HG03135 (cell line): ENCODE data around the gene ADGRB3.
"Not testable (repeated sequence)": the region's sequence is repeated elsewhere in the genome, so short reads cannot be mapped to it uniquely, and the experiment has no call there.

Source experiments
- ATAC-seq: cut with Tn5 transposase; IDR thresholded peaks from one replicate; pipeline ENCODE4 v1.9.1; 2021; ENCODE audit warnings: mild to moderate bottlenecking, moderate library complexity; ENCODE audit not compliant: unreplicated experiment

Gene ADGRB3

DNA sequence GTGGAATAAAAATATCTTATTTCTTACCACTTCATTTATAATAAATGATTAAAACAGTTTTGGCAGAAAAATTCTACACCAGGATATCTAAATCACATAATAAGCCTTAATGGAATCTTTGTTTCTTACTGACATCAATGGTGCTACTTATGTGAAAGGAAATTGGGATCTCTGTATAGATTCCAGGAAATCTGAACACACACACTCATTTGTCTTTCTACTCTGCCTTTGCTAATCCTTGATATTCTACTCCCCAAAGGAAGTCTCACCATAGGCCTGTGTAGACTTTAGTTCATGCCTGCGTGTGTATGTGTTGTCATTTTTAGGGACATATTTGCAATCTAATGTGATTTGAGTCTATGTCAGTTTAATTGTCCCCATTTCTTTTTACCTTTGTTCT is 7.9 kb downstream of the ADGRB3 start:
- ATAC-seq: no peak

GRCh38 chr6:68649669-68650068 is 14.6 kb downstream of the ADGRB3 start:
- ATAC-seq: no peak

DNA sequence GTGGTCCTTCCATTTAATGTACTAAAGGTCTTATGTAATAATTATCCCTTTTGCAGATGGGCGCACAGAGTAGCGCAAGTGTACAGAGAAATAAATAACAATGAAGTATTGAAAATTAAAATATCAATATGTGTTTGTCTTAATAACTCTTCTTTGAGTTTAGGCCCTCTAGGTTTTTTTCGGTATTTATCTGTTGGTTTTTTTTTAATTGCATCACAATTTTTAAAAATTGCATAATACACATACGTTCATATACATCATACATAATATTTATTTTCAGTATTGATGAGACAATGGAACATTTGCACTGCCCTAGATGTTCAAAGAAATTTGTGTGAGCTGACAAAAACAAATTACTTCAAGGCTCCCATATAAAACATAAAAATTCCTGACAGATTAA is 15.1 kb downstream of the ADGRB3 start:
- ATAC-seq: no peak

DNA sequence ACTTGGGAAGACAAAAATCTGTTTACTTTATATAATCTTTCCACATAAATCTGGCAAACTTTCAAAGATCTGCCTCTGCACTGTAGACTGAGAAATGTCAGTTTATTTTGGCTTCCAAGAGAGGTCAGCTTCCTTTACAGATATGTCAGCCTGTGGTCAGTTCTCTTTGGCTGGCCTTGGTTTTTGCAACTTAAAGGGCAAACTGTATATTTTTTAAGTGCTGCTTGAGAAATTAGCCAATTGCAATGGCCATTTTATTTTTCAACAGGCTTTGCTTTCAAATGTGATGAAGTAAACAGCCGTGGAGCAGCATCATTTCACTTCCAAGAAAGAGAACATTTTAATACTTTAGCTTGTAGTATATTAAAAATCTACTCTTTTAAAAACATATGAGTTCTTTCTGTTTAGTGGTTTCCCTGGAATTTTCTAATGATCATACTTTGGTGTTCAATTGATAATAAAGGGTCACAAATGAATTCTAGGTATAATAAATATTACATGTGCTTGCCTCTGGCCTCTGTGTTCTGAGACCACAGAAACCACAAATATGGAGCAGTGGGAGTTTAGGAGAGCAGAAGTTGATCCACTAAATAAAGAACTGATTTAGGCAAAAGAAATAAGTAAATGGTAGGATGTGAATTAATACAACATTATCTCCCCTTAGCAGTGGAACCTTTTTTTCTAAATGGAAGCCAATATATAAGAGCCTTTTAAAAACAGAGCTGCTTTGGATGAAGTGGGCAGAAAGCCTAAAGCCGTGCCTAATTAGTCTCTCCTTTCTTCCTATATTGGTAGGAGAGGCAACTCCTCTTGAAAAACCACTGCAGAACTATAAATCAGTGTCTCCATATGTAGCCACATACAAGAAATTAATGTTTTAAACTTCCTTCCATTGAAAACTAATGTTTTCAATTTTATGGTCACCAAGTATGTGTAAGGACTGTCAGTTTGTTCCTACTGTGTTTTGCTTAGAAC is 16.2 kb downstream of the ADGRB3 start:
- no peak for ATAC-seq

DNA sequence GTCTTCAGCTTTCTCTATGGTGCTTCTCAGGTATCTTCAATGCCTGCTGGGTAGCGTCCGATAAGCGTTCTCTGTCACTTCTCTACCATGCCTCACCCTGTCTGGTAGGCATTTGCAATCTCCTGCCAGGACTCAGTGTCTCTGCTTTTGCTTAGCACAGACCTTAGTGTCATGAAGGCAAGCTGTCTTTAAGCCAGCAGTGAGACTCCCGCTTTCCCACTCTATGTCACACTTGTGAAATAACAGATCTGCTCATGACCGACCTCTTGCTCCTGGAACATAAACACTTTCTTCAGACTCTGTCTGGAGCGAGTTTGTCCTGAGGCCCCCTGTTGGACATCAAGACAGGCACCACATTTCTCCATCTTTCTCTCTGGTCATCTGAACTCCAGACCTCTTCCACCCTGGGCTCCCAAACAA is 17.0 kb downstream of the ADGRB3 start:
- no peak for ATAC-seq

- ATAC-seq: no peak
Measured at GRCh38 chr6:68653074-68653705, 18.1 kb downstream of the ADGRB3 start.

DNA sequence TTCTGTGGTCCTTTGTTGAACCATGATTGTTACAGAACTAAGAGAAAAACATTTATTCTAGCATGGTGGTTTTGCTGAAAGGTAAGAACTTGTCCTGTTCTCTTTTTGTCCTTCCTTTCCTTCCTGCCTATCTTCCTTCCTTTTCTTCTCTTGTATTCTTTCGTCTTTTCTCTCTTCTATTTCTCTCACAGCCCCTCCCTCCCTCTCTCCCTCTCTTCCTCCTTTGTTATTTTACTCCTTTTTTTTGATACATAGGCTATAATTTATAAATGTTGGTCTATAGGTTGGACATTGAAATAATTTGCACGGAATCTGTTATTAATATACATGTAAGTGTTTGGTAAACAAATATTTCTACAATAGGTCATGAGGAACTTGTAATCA is 18.6 kb downstream of the ADGRB3 start:
- ATAC-seq: no peak

DNA sequence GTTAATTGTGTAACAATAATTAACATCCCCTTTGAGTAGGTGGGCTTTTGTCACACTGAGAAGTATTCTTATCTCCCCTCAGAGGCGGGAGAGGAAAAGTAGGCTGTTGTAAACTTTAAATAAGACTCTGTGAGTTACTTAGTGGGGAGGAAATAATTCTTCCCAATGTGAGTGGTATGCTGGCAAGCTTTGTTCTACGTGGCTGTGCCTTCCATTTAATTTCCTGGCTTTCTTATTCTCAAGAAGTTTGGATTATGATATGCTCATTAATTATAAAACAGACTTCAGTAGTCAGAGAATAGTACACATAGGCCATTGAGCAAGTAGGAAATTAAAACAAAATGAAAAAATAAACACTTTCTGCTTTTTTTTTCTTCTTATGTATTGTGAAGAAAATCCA is 19.1 kb downstream of the ADGRB3 start:
- no peak for ATAC-seq

- no peak for ATAC-seq
Measured at GRCh38 chr6:68655028-68655427, 19.9 kb downstream of the ADGRB3 start.

DNA sequence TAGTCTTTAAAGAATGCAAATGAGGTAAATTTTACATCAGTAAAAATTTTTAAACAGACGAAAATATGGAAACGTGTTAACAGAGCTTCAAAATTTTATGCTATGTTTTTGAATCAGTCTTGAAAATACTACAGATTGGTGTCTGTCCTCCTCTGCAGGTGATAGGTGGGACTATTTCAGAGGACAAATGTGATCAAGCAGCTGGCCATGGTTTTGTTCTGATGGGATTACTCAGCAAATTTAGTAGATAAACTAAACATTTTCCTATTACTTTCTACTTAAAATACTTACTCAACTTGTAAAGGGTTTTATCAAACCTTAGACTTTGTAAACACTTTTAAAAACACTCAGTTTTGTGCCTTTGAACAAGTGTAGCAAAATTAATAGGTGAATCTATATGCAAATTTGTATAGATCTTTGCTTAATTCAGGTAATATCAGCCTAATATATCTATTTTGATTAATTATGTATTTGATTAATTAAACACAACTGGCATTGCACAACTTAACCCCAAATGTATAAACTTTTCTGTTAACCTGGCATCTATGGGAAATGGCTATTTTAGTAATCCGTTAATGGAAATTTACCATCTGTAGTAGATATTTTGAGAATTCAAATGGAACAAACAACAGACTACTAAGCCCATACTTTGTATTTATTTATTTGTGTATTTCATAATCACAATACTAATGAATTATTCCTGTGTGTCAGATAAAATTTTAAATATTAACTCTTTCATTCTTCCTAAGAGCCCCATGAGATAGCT is 22.5 kb downstream of the ADGRB3 start:
- ATAC-seq: no peak

DNA sequence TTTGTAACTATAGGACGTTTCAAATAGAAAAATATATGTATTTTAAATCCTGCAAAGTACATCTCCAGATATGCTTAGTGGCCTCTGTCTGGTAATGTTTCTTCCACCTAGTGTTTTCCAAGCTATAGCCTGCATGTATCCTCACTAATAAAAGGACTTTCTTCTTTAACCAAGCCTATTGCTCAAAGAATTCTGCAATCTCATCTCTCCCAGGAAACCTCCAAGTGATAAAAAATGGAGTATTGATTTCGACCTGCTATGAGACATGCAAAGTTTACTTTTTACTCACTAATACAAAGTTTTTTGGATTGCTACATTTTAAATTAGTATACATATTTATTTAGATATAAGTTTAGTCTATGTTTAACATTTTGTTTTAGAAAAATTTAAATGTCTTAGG is 23.3 kb downstream of the ADGRB3 start:
- ATAC-seq: no peak

DNA sequence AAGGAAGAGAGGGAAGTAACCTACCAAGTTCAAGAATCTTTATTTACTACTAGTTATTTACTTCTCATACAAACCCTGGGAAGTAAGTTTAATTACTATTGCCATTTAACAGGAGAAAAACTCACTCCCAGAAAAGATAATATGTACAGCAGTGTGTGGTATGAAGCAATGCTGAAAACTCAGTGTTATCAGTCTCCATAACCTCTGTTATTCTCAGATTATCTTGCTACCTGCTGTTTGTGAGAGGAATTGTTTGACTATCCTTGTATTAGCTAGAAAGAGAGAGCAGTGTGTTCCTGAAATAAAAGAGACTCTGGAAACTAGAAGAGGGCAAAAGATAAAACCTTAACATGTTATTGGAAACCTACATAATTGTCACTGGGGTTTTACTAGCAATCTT is 38.2 kb downstream of the ADGRB3 start:
- no peak for ATAC-seq

DNA sequence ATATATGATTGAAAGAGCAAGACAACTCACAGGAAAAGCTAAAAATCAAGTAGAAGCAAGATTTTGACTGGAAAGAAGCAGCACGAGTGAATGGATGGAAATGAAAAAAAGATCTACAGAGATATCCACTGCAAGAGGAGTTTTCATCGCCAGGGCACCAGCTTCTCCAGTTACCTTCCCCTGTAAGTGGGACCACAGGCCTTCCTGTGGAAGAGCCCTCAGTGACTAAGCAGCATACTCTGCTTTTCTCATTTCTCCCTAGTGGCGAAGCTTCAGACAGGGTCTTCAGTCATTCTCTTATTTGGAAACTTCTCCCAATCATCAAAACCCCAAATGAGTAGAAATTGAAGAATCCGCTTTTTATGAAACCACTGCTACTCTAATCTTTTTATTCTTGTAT is 40.5 kb downstream of the ADGRB3 start:
- ATAC-seq: no peak

GRCh38 chr6:68676094-68676493 is 41.0 kb downstream of the ADGRB3 start:
- ATAC-seq: not testable (repeated sequence)

DNA sequence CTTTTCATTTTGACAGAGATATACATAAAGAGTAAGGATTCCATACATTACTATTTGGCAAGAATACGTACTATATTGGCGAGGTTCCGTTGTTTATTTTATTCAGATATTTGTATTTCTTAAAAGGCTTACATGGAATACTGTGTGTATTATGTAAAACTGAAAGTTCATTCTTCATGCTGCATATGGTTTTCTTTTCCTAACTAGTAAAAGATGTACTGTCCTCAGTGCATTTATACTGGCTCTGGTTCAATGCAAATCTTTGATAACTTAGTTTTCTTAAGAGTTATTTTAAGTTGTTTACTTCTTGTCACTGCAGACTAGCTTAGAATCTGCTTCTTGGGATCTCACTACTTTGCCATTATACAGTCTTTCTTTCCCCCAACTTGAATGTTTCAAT is 42.0 kb downstream of the ADGRB3 start:
- ATAC-seq: no peak

GRCh38 chr6:68679399-68679798 is 44.3 kb downstream of the ADGRB3 start:
- no peak for ATAC-seq

DNA sequence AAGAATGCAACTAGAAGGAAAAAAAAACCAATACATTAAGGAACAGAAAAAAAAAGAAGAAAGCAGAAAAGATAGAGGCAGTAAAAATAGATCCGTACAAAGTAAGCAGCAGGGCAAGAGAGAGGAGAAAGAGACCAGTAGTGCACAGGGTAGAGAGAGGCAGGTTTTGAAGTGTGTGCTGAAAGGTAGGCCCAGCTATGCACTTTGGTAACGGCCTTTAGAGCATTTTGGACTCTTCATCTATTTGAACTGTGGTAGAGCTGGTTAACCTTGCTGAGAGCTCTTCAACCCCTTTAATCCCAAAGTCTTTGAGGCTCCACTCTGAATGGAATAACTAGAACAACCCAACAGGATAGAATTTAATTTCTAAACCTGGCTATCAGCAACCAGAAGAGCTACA is 45.2 kb downstream of the ADGRB3 start:
- no peak for ATAC-seq

- no peak for ATAC-seq
Measured at GRCh38 chr6:68689910-68690309, 54.8 kb downstream of the ADGRB3 start.

GRCh38 chr6:68691120-68691519 is 56.0 kb downstream of the ADGRB3 start:
- no peak for ATAC-seq

DNA sequence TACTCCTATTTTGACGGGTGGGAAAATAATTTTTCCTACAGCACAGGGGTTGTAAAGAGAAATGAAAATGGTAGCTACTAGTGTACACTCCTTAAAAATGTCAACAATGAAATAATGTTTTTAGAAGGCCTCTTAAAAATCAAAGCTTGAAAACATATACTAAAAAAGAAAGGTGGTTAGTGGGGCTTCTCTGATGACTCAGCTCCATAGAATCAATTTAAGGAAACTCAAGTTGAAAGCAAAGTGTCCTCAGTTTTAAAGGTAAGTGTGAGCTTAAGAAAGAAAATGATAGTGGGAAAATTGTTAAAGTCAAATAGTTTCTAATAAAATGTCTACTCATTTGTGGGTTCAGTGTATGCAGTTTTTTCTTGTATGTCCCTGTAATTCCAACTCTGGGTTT is 58.2 kb downstream of the ADGRB3 start:
- no peak for ATAC-seq

GRCh38 chr6:68695403-68695802 is 60.3 kb downstream of the ADGRB3 start:
- no peak for ATAC-seq

DNA sequence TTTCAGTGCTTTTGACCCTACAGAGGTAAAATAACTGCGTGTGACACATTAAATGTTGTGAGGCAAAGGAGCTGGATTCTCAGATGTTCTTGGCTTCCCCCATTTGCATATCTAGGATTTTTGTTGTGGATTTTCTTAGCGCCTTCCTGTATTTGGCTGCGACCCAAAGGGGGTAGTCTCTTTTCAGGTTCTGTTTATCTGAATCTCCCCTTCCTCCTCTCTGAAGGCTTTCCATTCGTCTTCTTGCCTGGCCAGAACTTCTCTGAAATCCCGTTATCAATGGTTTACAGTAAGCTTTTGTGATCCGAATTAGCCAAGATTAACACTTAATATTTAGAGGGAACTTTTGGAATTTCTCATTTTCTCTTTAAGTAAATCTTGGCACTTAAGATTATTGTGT is 60.8 kb downstream of the ADGRB3 start:
- no peak for ATAC-seq
